GM23248 (cell line): ENCODE measurements around the gene SLC44A5.

Experiments
- EZH2 ChIP-seq: fragments of 200-600 bp; sonication (generic); IDR thresholded peaks from 2 replicates; pipeline ENCODE4 v1.6.1; 2018; ENCODE audit warnings: antibody characterized with exemption, mild to moderate bottlenecking; ENCODE audit not compliant: insufficient read depth, poor library complexity, severe bottlenecking
- EZH2phosphoT487 ChIP-seq: fragments of 200-600 bp; sonication (generic); IDR thresholded peaks from 2 replicates; pipeline ENCODE4 v1.6.1; 2018; ENCODE audit warnings: antibody characterized with exemption, moderate library complexity, mild to moderate bottlenecking, low read depth; ENCODE audit not compliant: insufficient read depth

GRCh38 chr1:75415187-75415586, 195.7 kb downstream of the SLC44A5 start:
- TF ChIP-seq EZH2 (no peak), EZH2phosphoT487 (no peak)
